Uterine smooth muscle cell (primary cell): ENCODE measurements around the gene ACE2. TPM values are rescaled to one million over a fixed set of nuclear protein-coding genes. Genes with fewer than 3 reads are reported as not detected.

ENCODE experiments used
- total RNA-seq: library from RNA; depleted of rRNA; stranded (reverse); fragments of >200 nt; gene quantifications from 2 replicates; pipeline ENCODE4 v1.2.3, GENCODE V29; 2014

Gene ACE2
- total RNA-seq, result not detected in 2 replicates

DNA sequence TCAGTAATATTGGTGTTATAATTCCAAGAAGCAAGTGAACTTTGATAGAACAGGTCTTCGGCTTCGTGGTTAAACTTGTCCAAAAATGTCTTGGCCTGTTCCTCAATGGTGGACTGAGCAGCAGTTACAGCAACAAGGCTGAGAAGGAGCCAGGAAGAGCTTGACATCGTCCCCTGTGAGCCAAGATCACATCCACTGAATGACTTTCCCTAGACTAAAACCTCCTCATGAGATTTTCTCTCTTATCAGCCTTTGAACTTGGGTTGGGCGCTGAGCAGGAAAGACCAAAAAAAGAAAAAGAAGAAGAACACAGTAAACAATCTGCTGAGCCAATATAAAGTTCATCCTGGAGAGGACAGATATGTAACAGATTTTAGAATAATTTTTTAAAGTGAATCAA lies at the start of gene ACE2:
ACE2 (minus strand) TSS at position 216 of the 400 bp plus-strand sequence; CDS start at position 167, 49 bp downstream.

Other genes starting within 250 kb of the ACE2 start
- 0.25 TPM in 1 of 2 replicates, not detected in the other for gene VEGFD, start 216.5 kb downstream of the ACE2 start, total RNA-seq
- 11.1 and 15.5 TPM in 2 replicates for gene PIR, start 107.6 kb downstream of the ACE2 start, total RNA-seq
- 0.11 and 0.25 TPM in 2 replicates for gene BMX, start 100.2 kb downstream of the ACE2 start, total RNA-seq
- 0.12 TPM in 1 of 2 replicates, not detected in the other for gene CLTRN, start 63.8 kb upstream of the ACE2 start, total RNA-seq
- gene CA5B, start 137.3 kb upstream of the ACE2 start, total RNA-seq, result 9.7 and 9.8 TPM in 2 replicates
- 6.1 and 9.0 TPM in 2 replicates for gene ZRSR2, start 189.5 kb upstream of the ACE2 start, total RNA-seq